HEK293 (cell line): ENCODE results near the gene ZNF593.

Experiments used
- GLI4 ChIP-seq: fragments of 450-650 bp; formaldehyde crosslinking; IDR thresholded peaks from 2 replicates; pipeline ENCODE4 v1.5.1; 2016; ENCODE audit warnings: missing biosample characterization, missing genetic modification characterization
- KLF7 ChIP-seq: fragments of 450-650 bp; formaldehyde crosslinking; IDR thresholded peaks from 2 replicates; pipeline ENCODE4 v1.5.1; 2016; ENCODE audit warnings: missing biosample characterization, missing genetic modification characterization, borderline replicate concordance
- MEIS1 ChIP-seq: sonication (generic); formaldehyde crosslinking; IDR thresholded peaks from 2 replicates; pipeline ENCODE4 v1.8.1; 2022; ENCODE audit warnings: missing genetic modification reagents, mild to moderate bottlenecking, borderline replicate concordance
- MYNN ChIP-seq: fragments of 450-650 bp; formaldehyde crosslinking; IDR thresholded peaks from 2 replicates; pipeline ENCODE4 v1.5.1; 2016; ENCODE audit warnings: missing biosample characterization, missing genetic modification characterization, borderline replicate concordance
- OSR2 ChIP-seq: fragments of 450-650 bp; formaldehyde crosslinking; IDR thresholded peaks from 2 replicates; pipeline ENCODE4 v1.5.1; 2016; ENCODE audit warnings: missing biosample characterization, missing genetic modification characterization
- RBAK ChIP-seq: fragments of 450-650 bp; formaldehyde crosslinking; IDR thresholded peaks from 2 replicates; pipeline ENCODE4 v1.5.1; 2016; ENCODE audit warnings: missing biosample characterization, missing genetic modification characterization
- SCRT2 ChIP-seq: fragments of 450-650 bp; formaldehyde crosslinking; IDR thresholded peaks from 2 replicates; pipeline ENCODE4 v1.5.1; 2016; ENCODE audit warnings: missing biosample characterization, missing genetic modification characterization
- SP2 ChIP-seq: fragments of 450-650 bp; formaldehyde crosslinking; IDR thresholded peaks from 2 replicates; pipeline ENCODE4 v1.5.1; 2016; ENCODE audit warnings: missing biosample characterization, missing genetic modification characterization
- TCF7L2 ChIP-seq: IDR thresholded peaks from 2 replicates; pipeline ENCODE4 v1.6.1; 2011; ENCODE audit warnings: low read depth, mild to moderate bottlenecking, inconsistent platforms, low read length, moderate library complexity, borderline replicate concordance
- ZBTB20 ChIP-seq: fragments of 450-650 bp; formaldehyde crosslinking; IDR thresholded peaks from 2 replicates; pipeline ENCODE4 v1.5.1; 2016; ENCODE audit warnings: missing biosample characterization, missing genetic modification characterization
- ZBTB48 ChIP-seq: fragments of 450-650 bp; formaldehyde crosslinking; IDR thresholded peaks from 2 replicates; pipeline ENCODE4 v1.5.1; 2016; ENCODE audit warnings: missing biosample characterization, missing genetic modification characterization
- ZNF112 ChIP-seq: fragments of 450-650 bp; formaldehyde crosslinking; IDR thresholded peaks from 2 replicates; pipeline ENCODE4 v1.5.0; 2017; ENCODE audit warnings: missing biosample characterization, missing genetic modification characterization
- ZNF133 ChIP-seq: fragments of 450-650 bp; formaldehyde crosslinking; IDR thresholded peaks from 2 replicates; pipeline ENCODE4 v1.5.1; 2016; ENCODE audit warnings: missing biosample characterization, missing genetic modification characterization
- ZNF174 ChIP-seq: fragments of 450-650 bp; formaldehyde crosslinking; IDR thresholded peaks from 2 replicates; pipeline ENCODE4 v1.5.0; 2017; ENCODE audit warnings: missing biosample characterization, mild to moderate bottlenecking, missing genetic modification characterization
- ZNF175 ChIP-seq: fragments of 450-650 bp; formaldehyde crosslinking; IDR thresholded peaks from 2 replicates; pipeline ENCODE4 v1.5.1; 2016; ENCODE audit warnings: missing biosample characterization, missing genetic modification characterization
- ZNF184 ChIP-seq: fragments of 450-650 bp; IDR thresholded peaks from 2 replicates; pipeline ENCODE4 v1.5.1; 2018; ENCODE audit warnings: missing biosample characterization, mild to moderate bottlenecking, missing genetic modification characterization
- ZNF214 ChIP-seq: fragments of 450-650 bp; formaldehyde crosslinking; IDR thresholded peaks from 2 replicates; pipeline ENCODE4 v1.5.1; 2017; ENCODE audit warnings: missing biosample characterization, mild to moderate bottlenecking, missing genetic modification characterization, borderline replicate concordance
- ZNF248 ChIP-seq: fragments of 450-650 bp; formaldehyde crosslinking; IDR thresholded peaks from 2 replicates; pipeline ENCODE4 v1.5.1; 2017; ENCODE audit warnings: missing biosample characterization, missing genetic modification characterization
- ZNF26 ChIP-seq: fragments of 450-650 bp; formaldehyde crosslinking; IDR thresholded peaks from 2 replicates; pipeline ENCODE4 v1.5.1; 2016; ENCODE audit warnings: missing biosample characterization, missing genetic modification characterization
- ZNF324 ChIP-seq: fragments of 450-650 bp; formaldehyde crosslinking; IDR thresholded peaks from 2 replicates; pipeline ENCODE4 v1.5.1; 2016; ENCODE audit warnings: missing biosample characterization, missing genetic modification characterization
- ZNF354C ChIP-seq: fragments of 450-650 bp; formaldehyde crosslinking; IDR thresholded peaks from 2 replicates; pipeline ENCODE4 v1.5.1; 2016; ENCODE audit warnings: missing biosample characterization, missing genetic modification characterization, low read depth, borderline replicate concordance
- ZNF398 ChIP-seq: fragments of 450-650 bp; formaldehyde crosslinking; IDR thresholded peaks from 2 replicates; pipeline ENCODE4 v1.5.1; 2017; ENCODE audit warnings: missing biosample characterization, missing genetic modification characterization
- ZNF48 ChIP-seq: fragments of 450-650 bp; formaldehyde crosslinking; IDR thresholded peaks from 2 replicates; pipeline ENCODE4 v1.5.1; 2016; ENCODE audit warnings: missing biosample characterization, missing genetic modification characterization
- ZNF513 ChIP-seq: fragments of 450-650 bp; IDR thresholded peaks from 2 replicates; pipeline ENCODE4 v1.5.1; 2018; ENCODE audit warnings: missing biosample characterization, missing genetic modification characterization
- ZNF521 ChIP-seq: fragments of 450-650 bp; formaldehyde crosslinking; IDR thresholded peaks from 2 replicates; pipeline ENCODE4 v1.5.1; 2017; ENCODE audit warnings: missing biosample characterization, mild to moderate bottlenecking, missing genetic modification characterization
- ZNF544 ChIP-seq: fragments of 450-650 bp; formaldehyde crosslinking; IDR thresholded peaks from 2 replicates; pipeline ENCODE4 v1.5.0; 2017; ENCODE audit warnings: missing biosample characterization, missing genetic modification characterization
- ZNF621 ChIP-seq: fragments of 450-650 bp; formaldehyde crosslinking; IDR thresholded peaks from 2 replicates; pipeline ENCODE4 v1.5.1; 2017; ENCODE audit warnings: missing biosample characterization, missing genetic modification characterization
- ZNF623 ChIP-seq: fragments of 450-650 bp; formaldehyde crosslinking; IDR thresholded peaks from 2 replicates; pipeline ENCODE4 v1.5.1; 2016; ENCODE audit warnings: missing biosample characterization, missing genetic modification characterization
- ZNF624 ChIP-seq: fragments of 450-650 bp; formaldehyde crosslinking; IDR thresholded peaks from 2 replicates; pipeline ENCODE4 v1.5.1; 2017; ENCODE audit warnings: missing biosample characterization, missing genetic modification characterization
- ZNF670 ChIP-seq: fragments of 450-650 bp; formaldehyde crosslinking; IDR thresholded peaks from 2 replicates; pipeline ENCODE4 v1.5.1; 2016; ENCODE audit warnings: missing biosample characterization, missing genetic modification characterization, low read depth
- ZNF76 ChIP-seq: fragments of 450-650 bp; formaldehyde crosslinking; IDR thresholded peaks from 2 replicates; pipeline ENCODE4; 2016; ENCODE audit warnings: low read depth, missing biosample characterization, missing genetic modification characterization, borderline replicate concordance
- ZNF785 ChIP-seq: fragments of 450-650 bp; formaldehyde crosslinking; IDR thresholded peaks from 2 replicates; pipeline ENCODE4 v1.5.1; 2016; ENCODE audit warnings: missing biosample characterization, missing genetic modification characterization
- ZSCAN4 ChIP-seq: fragments of 450-650 bp; formaldehyde crosslinking; IDR thresholded peaks from 2 replicates; pipeline ENCODE4 v1.5.1; 2017; ENCODE audit warnings: missing biosample characterization, missing genetic modification characterization
- ZSCAN5A ChIP-seq: fragments of 450-650 bp; formaldehyde crosslinking; IDR thresholded peaks from 2 replicates; pipeline ENCODE4 v1.5.1; 2016; ENCODE audit warnings: missing biosample characterization, missing genetic modification characterization

Gene ZNF593

GRCh38 chr1:26169669-26170471 lies at the start of gene ZNF593 (continued):
- TF ChIP-seq ZNF26 (tag by site-specific recombination): no peak
- TF ChIP-seq ZNF623 (tag by site-specific recombination): no peak
- TF ChIP-seq ZNF184: peak; percentile 81
- TF ChIP-seq SP2 (tag by site-specific recombination): peak; percentile 70
- TF ChIP-seq ZNF214 (tag by site-specific recombination): no peak
- TF ChIP-seq ZNF621 (tag by site-specific recombination): no peak
- peak; percentile 28; the same call in 1 of the 2 replicates for TF ChIP-seq ZBTB20
- no peak for TF ChIP-seq ZNF544 (tag by site-specific recombination)
- TF ChIP-seq TCF7L2: no peak
- TF ChIP-seq ZSCAN4 (tag by site-specific recombination): peak; percentile 53
- 0 out of 2 replicates have a peak, but pooled peaks have one; percentile 43 for TF ChIP-seq ZNF133 (tag by site-specific recombination)
- no peak for TF ChIP-seq MEIS1 (CRISPR knock-in tag)
- peak; percentile 44; the same call in 1 of the 2 replicates for TF ChIP-seq GLI4 (tag by site-specific recombination)
- TF ChIP-seq MYNN (tag by site-specific recombination): no peak
- peak; percentile 35 for TF ChIP-seq OSR2
- TF ChIP-seq ZNF175 (tag by site-specific recombination): no peak
- no peak for TF ChIP-seq ZSCAN5A (tag by site-specific recombination)
- peak; percentile 46; the same call in 1 of the 2 replicates for TF ChIP-seq SCRT2 (tag by site-specific recombination)
- TF ChIP-seq ZNF398 (tag by site-specific recombination): peak; percentile 16; the same call in 1 of the 2 replicates
- TF ChIP-seq ZNF785 (tag by site-specific recombination): no peak
- TF ChIP-seq ZNF112 (tag by site-specific recombination): no peak
- TF ChIP-seq ZNF354C (tag by site-specific recombination): no peak
- TF ChIP-seq ZNF76 (tag by site-specific recombination): peak; percentile 75
- peak; percentile 95 for TF ChIP-seq ZNF324 (tag by site-specific recombination)
- no peak for TF ChIP-seq ZNF48 (tag by site-specific recombination)
- TF ChIP-seq ZBTB48 (tag by site-specific recombination): peak; percentile 99
- TF ChIP-seq ZNF521 (tag by site-specific recombination): no peak
- TF ChIP-seq ZNF248 (tag by site-specific recombination): no peak
- TF ChIP-seq ZNF513 (tag by site-specific recombination): no peak
- TF ChIP-seq RBAK (tag by site-specific recombination): no peak
- no peak for TF ChIP-seq KLF7 (tag by site-specific recombination)
- TF ChIP-seq ZNF670: no peak
- TF ChIP-seq ZNF624: no peak
- no peak for TF ChIP-seq ZNF174 (tag by site-specific recombination)
